ENCODE measurements around the gene ADAM10. TPM values are rescaled to one million over a fixed set of nuclear protein-coding genes. Genes with fewer than 3 reads are reported as not detected.
A peak's percentile ranks its signal among the peaks of the same experiment; 100 is the strongest.

The ADAM10 gene
- total and polyA plus RNA-seq, 2 of the 4 experiments (the other 2 are of a cell fraction): 110 to 185 TPM

- CTCF ChIA-PET: interaction anchor here (0.9 kb wide), 1 partner anchor 229 kb away, joined by 3 read pairs; no protein-coding TSS in a partner anchor
- H3K56ac ChIP-seq (ENCODE audit: extremely low read depth, insufficient read depth, low read length): peak overlapping the region; percentile 45; the same call in 1 of the 2 replicates
- peak overlapping the region; percentile 42 for H3K18ac ChIP-seq (ENCODE audit: low read depth, low read length)
- no TSS peak for BruUV-seq (replicated peaks)
- H2AK5ac ChIP-seq (ENCODE audit: low read depth, low read length): peak overlapping the region; percentile 93
- peak overlapping the region; percentile 67 for H3K23ac ChIP-seq (ENCODE audit: low read depth, low read length)
- 89% methylated on average over 12 of the region's 26 CpGs; no CpG with 5 or more reads in 1 of the 2 experiments for WGBS, 2 experiments (ENCODE audit: extremely low coverage in 2 of 2, insufficient read length in 1 of 2)
- no peak overlapping the region for H3K4me3 ChIP-seq (ENCODE audit: insufficient read depth, low read depth, low read length)
- H3K79me1 ChIP-seq (ENCODE audit: low read depth in 1 of 2, low read length in 2 of 2): no peaks in the 10 kb centered on the region
- intact Hi-C loops (cut with micrococcal nuclease): loop anchor here (1.0 to 5.0 kb wide), 2 partner anchors 76 to 216 kb away; no protein-coding TSS in a partner anchor
- dilution Hi-C loops (cut with HindIII; ENCODE audit: low sequenced_read_pairs, unreplicated experiment): no loop called here
- H3K27me3 ChIP-seq (ENCODE audit: control insufficient read depth, insufficient read depth, low read length): no peaks in the 10 kb centered on the region
- H3K27ac ChIP-seq (ENCODE audit: insufficient read depth, low read length): peak overlapping the region; percentile 62; the same call in 1 of the 2 replicates
- peak overlapping the region; percentile 91 for H4K91ac ChIP-seq (ENCODE audit: insufficient read depth, low read depth, low read length)
- H3K9me3 ChIP-seq (ENCODE audit: control insufficient read depth, insufficient read depth, low read length): no peaks in the 10 kb centered on the region
- peaks cover 38% of the 10 kb centered on the region for H3K9me1 ChIP-seq (ENCODE audit: insufficient read depth, low read length)
- TF ChIP-seq USF2 (IDR thresholded peaks at IDR 0.05; ENCODE audit: low read depth, low read length) (no peak), ELK1 (IDR thresholded peaks at IDR 0.05; ENCODE audit: borderline replicate concordance, low read depth, low read length) (no peak), RAD21 (IDR thresholded peaks at IDR 0.05; ENCODE audit: low read length) (no peak), RCOR1 (IDR thresholded peaks at IDR 0.05; ENCODE audit: insufficient replicate concordance, low read length) (no peak), RFX5 (IDR thresholded peaks at IDR 0.05; ENCODE audit: low read depth, low read length) (no peak), MAFK (IDR thresholded peaks at IDR 0.05; ENCODE audit: low read depth, low read length) (no peak), POLR2A (IDR thresholded peaks at IDR 0.05; ENCODE audit: low read depth, low read length) (no peak), CTCF (conservative IDR thresholded peaks at IDR 0.05; ENCODE audit: low read depth, low read length) (no peak)
- peak overlapping the region; percentile 96 for H3K4ac ChIP-seq (ENCODE audit: low read depth, low read length)
- no peaks in the 10 kb centered on the region for H4K20me1 ChIP-seq (ENCODE audit: insufficient read depth, low read length)
- no peak overlapping the region for H3K9ac ChIP-seq (ENCODE audit: low read depth, low read length)
- H2BK15ac ChIP-seq (ENCODE audit: low read depth, low read length): peak overlapping the region; percentile 67; the same call in 2 of the 3 replicates
- H2AK9ac ChIP-seq (replicated peaks; ENCODE audit: low read depth, low read length, poor library complexity): no peak overlapping the region
- H4K8ac ChIP-seq (ENCODE audit: low read depth in 2 of 2, low read length in 2 of 2): peak overlapping the region; percentile 41 to 45
- peak overlapping the region; percentile 50 for H2BK20ac ChIP-seq (ENCODE audit: low read depth, low read length)
- no peaks in the 10 kb centered on the region for H3K36me3 ChIP-seq (ENCODE audit: control insufficient read depth, insufficient read depth, low read length)
- peak overlapping the region; percentile 38 for H2BK5ac ChIP-seq (ENCODE audit: low read depth, low read length, poor library complexity, severe bottlenecking)
- POLR2A ChIA-PET (ENCODE audit: unreplicated experiment): no interaction called here
- peaks cover 42% of the 10 kb centered on the region for H3K4me1 ChIP-seq (ENCODE audit: control insufficient read depth, insufficient read depth, low read length)
- peak overlapping the region; percentile 24 for H4K5ac ChIP-seq (ENCODE audit: low read depth, low read length)
- H2AFZ ChIP-seq (replicated peaks; ENCODE audit: low read length, poor library complexity): peak overlapping the region; percentile 47
- in situ Hi-C loops (cut with MboI; ENCODE audit: low sequenced_read_pairs): no loop called here
- ATAC-seq (ENCODE audit: low read depth): no peak
- H2BK120ac ChIP-seq (ENCODE audit: low read depth, low read length): peak overlapping the region; percentile 93
- no peak for DNase-seq
- no peak overlapping the region for H3K4me2 ChIP-seq (ENCODE audit: low read depth, low read length)
- H3K14ac ChIP-seq (replicated peaks; ENCODE audit: low read depth, low read length): peak overlapping the region; percentile 24
These were observed 201.0 kb downstream of the ADAM10 start for GRCh38 chr15:58548308-58549012.
